ENCODE results near the gene MINAR2.

DNA sequence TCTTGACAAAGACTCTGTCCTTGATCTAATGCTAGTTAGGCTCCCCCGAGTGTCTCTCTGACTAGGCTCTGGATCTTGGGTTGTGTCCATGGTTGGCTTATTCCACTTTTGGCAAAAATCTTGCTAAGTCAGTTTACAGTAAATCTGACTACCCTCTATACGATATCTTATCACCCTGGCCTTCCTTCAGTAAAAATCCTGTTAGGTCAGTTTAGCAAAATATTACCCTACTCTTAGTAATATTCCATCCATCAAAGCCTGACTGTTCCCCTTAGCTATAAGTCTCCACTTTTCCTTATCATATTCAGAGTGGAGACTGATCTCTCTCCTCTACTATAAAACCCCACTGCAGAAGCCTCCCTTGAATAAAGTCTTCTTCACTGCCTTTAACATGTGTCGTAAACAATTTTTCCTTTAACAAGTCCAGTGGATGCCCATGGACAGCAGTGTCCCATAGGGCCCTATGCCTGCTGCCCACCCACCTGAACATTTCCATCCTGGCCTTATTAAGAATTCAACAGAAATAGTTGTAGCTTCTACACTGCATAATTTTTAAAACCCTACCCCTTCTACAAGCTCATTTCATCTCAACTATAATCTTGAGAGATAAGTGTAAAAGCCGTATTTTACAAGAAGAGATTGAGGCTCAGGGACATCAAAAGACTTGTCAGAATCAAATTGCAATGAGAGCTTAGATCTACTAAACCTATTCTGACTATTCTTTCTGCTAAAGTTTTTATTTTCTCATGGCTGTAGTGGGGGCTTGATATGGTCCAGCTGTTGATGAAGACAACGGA is 22.3 kb downstream of the MINAR2 start:
- TF ChIP-seq, protein P1, sequence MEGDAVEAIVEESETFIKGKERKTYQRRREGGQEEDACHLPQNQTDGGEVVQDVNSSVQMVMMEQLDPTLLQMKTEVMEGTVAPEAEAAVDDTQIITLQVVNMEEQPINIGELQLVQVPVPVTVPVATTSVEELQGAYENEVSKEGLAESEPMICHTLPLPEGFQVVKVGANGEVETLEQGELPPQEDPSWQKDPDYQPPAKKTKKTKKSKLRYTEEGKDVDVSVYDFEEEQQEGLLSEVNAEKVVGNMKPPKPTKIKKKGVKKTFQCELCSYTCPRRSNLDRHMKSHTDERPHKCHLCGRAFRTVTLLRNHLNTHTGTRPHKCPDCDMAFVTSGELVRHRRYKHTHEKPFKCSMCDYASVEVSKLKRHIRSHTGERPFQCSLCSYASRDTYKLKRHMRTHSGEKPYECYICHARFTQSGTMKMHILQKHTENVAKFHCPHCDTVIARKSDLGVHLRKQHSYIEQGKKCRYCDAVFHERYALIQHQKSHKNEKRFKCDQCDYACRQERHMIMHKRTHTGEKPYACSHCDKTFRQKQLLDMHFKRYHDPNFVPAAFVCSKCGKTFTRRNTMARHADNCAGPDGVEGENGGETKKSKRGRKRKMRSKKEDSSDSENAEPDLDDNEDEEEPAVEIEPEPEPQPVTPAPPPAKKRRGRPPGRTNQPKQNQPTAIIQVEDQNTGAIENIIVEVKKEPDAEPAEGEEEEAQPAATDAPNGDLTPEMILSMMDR (IDR thresholded peaks at IDR 0.05) = no peak
- TF ChIP-seq POLR2A (IDR thresholded peaks at IDR 0.05) = no peak
